MM.1S (cell line): ENCODE data around the gene KIAA1328.

Source experiments
- CTCF ChIP-seq: fragments of 300-600 bp; sonication (generic); IDR thresholded peaks from 2 replicates; pipeline ENCODE4 v1.5.1; 2016; ENCODE audit warnings: antibody characterized with exemption, low read length, mixed read lengths
- EZH2 ChIP-seq: fragments of 300-600 bp; sonication (generic); optimal IDR thresholded peaks from 2 replicates; pipeline ENCODE3; 2017; ENCODE audit warnings: low read depth, mild to moderate bottlenecking, antibody characterized with exemption, low read length, mixed read lengths
- EZH2phosphoT487 ChIP-seq: fragments of 300-600 bp; sonication (generic); IDR thresholded peaks from 2 replicates; pipeline ENCODE4 v1.6.1; 2018; ENCODE audit warnings: antibody characterized with exemption, low read length

- TF ChIP-seq CTCF: no peak
- TF ChIP-seq EZH2: no peak
- TF ChIP-seq EZH2phosphoT487: no peak
Measured at GRCh38 chr18:36872329-36872728, 43.4 kb downstream of the KIAA1328 start.
